ENCODE results near the gene RSBN1.

RSBN1 gene

DNA sequence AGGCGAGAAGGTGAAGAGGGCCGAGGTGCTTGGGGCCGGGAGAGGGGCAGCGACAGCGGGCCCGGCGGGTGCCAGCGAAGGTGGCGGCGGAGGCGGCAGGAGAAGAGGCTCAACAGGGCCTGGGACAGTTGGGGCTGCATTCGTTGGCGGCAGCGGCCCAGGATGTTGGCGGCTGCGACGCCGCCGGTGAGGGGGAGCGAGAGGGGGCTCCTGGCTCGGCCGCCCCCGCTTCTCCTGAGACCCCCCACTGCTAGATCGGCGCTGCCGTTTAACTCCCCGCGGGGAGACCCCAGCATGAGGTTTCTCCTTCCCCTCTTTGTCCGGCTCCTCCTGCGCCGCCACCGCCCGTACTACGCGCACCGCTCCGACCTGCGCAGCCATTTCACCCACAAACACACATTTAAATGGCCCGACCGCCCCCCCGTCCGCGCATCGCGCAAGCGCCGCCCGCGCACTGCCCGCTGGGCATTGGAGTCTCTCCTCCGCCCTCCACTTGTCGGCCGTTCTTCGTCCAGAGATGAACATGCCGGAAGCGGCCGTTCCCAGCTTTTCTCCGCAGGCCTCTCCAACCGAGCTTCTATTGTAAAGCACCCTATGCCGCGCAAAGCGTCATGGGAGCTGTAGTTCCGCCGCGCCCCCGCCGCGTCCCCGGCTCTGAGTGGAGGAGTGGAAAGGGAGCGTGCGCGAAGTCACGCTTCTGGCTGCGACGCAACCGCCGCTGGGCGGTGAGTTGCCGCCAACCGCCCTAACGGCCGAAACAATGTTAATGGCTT lies at the start of gene RSBN1 (continued):
- TF ChIP-seq ZBTB10 (tag by site-specific recombination; IDR thresholded peaks at IDR 0.05) (peak; percentile 92), GLIS2 (tag by site-specific recombination; IDR thresholded peaks at IDR 0.05) (peak; percentile 84; the same call in 1 of the 2 replicates), ZFHX2 (tag by site-specific recombination; conservative IDR thresholded peaks at IDR 0.05) (peak; percentile 87), ZBTB8A (tag by site-specific recombination; IDR thresholded peaks at IDR 0.05) (peak; percentile 38; the same call in 1 of the 2 replicates), ZSCAN5A (tag by site-specific recombination; IDR thresholded peaks at IDR 0.05) (0 out of 2 replicates have a peak, but pooled peaks have one; percentile 33), ZBTB20 (tag by site-specific recombination; IDR thresholded peaks at IDR 0.05) (peak; percentile 78; the same call in 1 of the 2 replicates), ZNF626 (tag by site-specific recombination; IDR thresholded peaks at IDR 0.05) (no peak), ZNF785 (tag by site-specific recombination; IDR thresholded peaks at IDR 0.05) (0 out of 2 replicates have a peak, but pooled peaks have one; percentile 32), ZNF426 (tag by site-specific recombination; IDR thresholded peaks at IDR 0.05) (no peak), ZNF114 (tag by site-specific recombination; IDR thresholded peaks at IDR 0.05) (no peak), ZNF391 (tag by site-specific recombination; IDR thresholded peaks at IDR 0.05; ENCODE audit: borderline replicate concordance, low read depth) (peak; percentile 36; the same call in 1 of the 2 replicates), ZNF354C (tag by site-specific recombination; IDR thresholded peaks at IDR 0.05; ENCODE audit: borderline replicate concordance, low read depth) (no peak), ZNF585B (tag by site-specific recombination; IDR thresholded peaks at IDR 0.05) (0 out of 2 replicates have a peak, but pooled peaks have one; percentile 13), REPIN1 (tag by site-specific recombination; IDR thresholded peaks at IDR 0.05; ENCODE audit: low read depth) (peak; percentile 74; the same call in 1 of the 2 replicates), ZNF544 (tag by site-specific recombination; IDR thresholded peaks at IDR 0.05) (no peak), TSHZ1 (tag by site-specific recombination; IDR thresholded peaks at IDR 0.05; ENCODE audit: borderline replicate concordance) (no peak), ZNF324 (tag by site-specific recombination; IDR thresholded peaks at IDR 0.05) (peak; percentile 31; the same call in 1 of the 2 replicates), RBAK (tag by site-specific recombination; IDR thresholded peaks at IDR 0.05) (no peak), ZNF24 (tag by site-specific recombination; IDR thresholded peaks at IDR 0.05) (no peak), PRDM4 (tag by site-specific recombination; IDR thresholded peaks at IDR 0.05) (peak; percentile 14; the same call in 1 of the 2 replicates), SALL2 (tag by site-specific recombination; IDR thresholded peaks at IDR 0.05; ENCODE audit: borderline replicate concordance) (no peak), ZNF654 (tag by site-specific recombination; IDR thresholded peaks at IDR 0.05; ENCODE audit: low read depth) (no peak), ZNF514 (tag by site-specific recombination; IDR thresholded peaks at IDR 0.05) (no peak), MZF1 (tag by site-specific recombination; IDR thresholded peaks at IDR 0.05; ENCODE audit: borderline replicate concordance) (0 out of 2 replicates have a peak, but pooled peaks have one; percentile 46), BCL11B (tag by site-specific recombination; IDR thresholded peaks at IDR 0.05; ENCODE audit: low read depth) (no peak), ZNF202 (tag by site-specific recombination; IDR thresholded peaks at IDR 0.05; ENCODE audit: borderline replicate concordance) (no peak)
- TF ChIP-seq, protein P1, sequence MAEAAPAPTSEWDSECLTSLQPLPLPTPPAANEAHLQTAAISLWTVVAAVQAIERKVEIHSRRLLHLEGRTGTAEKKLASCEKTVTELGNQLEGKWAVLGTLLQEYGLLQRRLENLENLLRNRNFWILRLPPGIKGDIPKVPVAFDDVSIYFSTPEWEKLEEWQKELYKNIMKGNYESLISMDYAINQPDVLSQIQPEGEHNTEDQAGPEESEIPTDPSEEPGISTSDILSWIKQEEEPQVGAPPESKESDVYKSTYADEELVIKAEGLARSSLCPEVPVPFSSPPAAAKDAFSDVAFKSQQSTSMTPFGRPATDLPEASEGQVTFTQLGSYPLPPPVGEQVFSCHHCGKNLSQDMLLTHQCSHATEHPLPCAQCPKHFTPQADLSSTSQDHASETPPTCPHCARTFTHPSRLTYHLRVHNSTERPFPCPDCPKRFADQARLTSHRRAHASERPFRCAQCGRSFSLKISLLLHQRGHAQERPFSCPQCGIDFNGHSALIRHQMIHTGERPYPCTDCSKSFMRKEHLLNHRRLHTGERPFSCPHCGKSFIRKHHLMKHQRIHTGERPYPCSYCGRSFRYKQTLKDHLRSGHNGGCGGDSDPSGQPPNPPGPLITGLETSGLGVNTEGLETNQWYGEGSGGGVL (tag by site-specific recombination; IDR thresholded peaks at IDR 0.05) = peak; percentile 68; the same call in 1 of the 2 replicates

All from HEK293 (cell line).